ENCODE data around the gene ITIH5.

GRCh38 chr10:7593063-7593462 is 73.7 kb downstream of the ITIH5 start:
- TF ChIP-seq CTCF (conservative IDR thresholded peaks at IDR 0.05; ENCODE audit: low read length), result no peak
- TF ChIP-seq EZH2phosphoT487 (IDR thresholded peaks at IDR 0.05; ENCODE audit: borderline replicate concordance), result no peak
